Stimulated activated CD4-positive, alpha-beta T cell treated with anti-CD3 and anti-CD28 coated beads, Interleukin-1b, Interleukin-23, amount 100 ng/mL, for 1 hour (primary cell): ENCODE measurements around the gene COPG2.
"Not testable (repeated sequence)": the region's sequence is repeated elsewhere in the genome, so short reads cannot be mapped to it uniquely, and the experiment has no call there.

Experiments
- DNase-seq, 2 donors: peaks; one replicate each; pipeline ENCODE4 v3.0.0-alpha.2; 2020; ENCODE audit warnings: low read depth in 2 of 2

The COPG2 gene

GRCh38 chr7:130566168-130566897 is 102.2 kb downstream of the COPG2 start:
- DNase-seq: no peak

- no peak for DNase-seq
Observed at GRCh38 chr7:130560972-130561371, 107.6 kb downstream of the COPG2 start.

GRCh38 chr7:130559184-130559583 is 109.4 kb downstream of the COPG2 start:
- no peak for DNase-seq

GRCh38 chr7:130554481-130554880 is 114.1 kb downstream of the COPG2 start:
- no peak for DNase-seq

- DNase-seq: no peak
Observed at GRCh38 chr7:130553398-130554029, 115.0 kb downstream of the COPG2 start.

GRCh38 chr7:130544356-130544755 is 124.2 kb downstream of the COPG2 start:
- no peak for DNase-seq

GRCh38 chr7:130543487-130544010 is 125.0 kb downstream of the COPG2 start:
- no peak for DNase-seq

GRCh38 chr7:130542297-130542696 is 126.3 kb downstream of the COPG2 start:
- not testable (repeated sequence) for DNase-seq

- not testable (repeated sequence) for DNase-seq
Observed at GRCh38 chr7:130541287-130541686, 127.3 kb downstream of the COPG2 start.

GRCh38 chr7:130537894-130538293 is 130.7 kb downstream of the COPG2 start:
- not testable (repeated sequence) for DNase-seq

- no peak for DNase-seq
Observed at GRCh38 chr7:130529417-130529816, 139.1 kb downstream of the COPG2 start.

- not testable (repeated sequence) for DNase-seq
Observed at GRCh38 chr7:130527752-130528355, 140.7 kb downstream of the COPG2 start.

- no peak for DNase-seq
Observed at GRCh38 chr7:130524628-130525027, 143.9 kb downstream of the COPG2 start.

GRCh38 chr7:130523519-130524125 is 144.9 kb downstream of the COPG2 start:
- not testable (repeated sequence) for DNase-seq

- no peak for DNase-seq
Observed at GRCh38 chr7:130521258-130521951, 147.1 kb downstream of the COPG2 start.

GRCh38 chr7:130515315-130516040 is 153.1 kb downstream of the COPG2 start:
- no peak for DNase-seq

- DNase-seq: no peak
Observed at GRCh38 chr7:130513447-130513846, 155.1 kb downstream of the COPG2 start.

- not testable (repeated sequence) for DNase-seq
Observed at GRCh38 chr7:130512038-130512437, 156.5 kb downstream of the COPG2 start.

GRCh38 chr7:130506358-130506757 is 162.2 kb downstream of the COPG2 start:
- no peak for DNase-seq

GRCh38 chr7:130505753-130506152 is 162.8 kb downstream of the COPG2 start:
- DNase-seq: no peak

- DNase-seq: no peak
Observed at GRCh38 chr7:130500910-130501309, 167.6 kb downstream of the COPG2 start.
